Left cardiac atrium (tissue), 4 donors: ENCODE measurements around the gene PLA2G4B. TPM values are rescaled to one million over a fixed set of nuclear protein-coding genes. Genes with fewer than 3 reads are reported as not detected.

Experiments used
- ATAC-seq, 2 donors: fragments of 200-7000 bp; cut with Tn5 transposase; one replicate each; pipeline ENCODE4 v1.9.1; 2020; ENCODE audit warnings: mild to moderate bottlenecking in 2 of 2, moderate library complexity in 2 of 2
- DNase-seq: peaks from one replicate; pipeline ENCODE4 v3.0.0-alpha.2; 2020
- intact Hi-C, 2 donors: fragments of 100-400 bp; cut with DNase I; formaldehyde crosslinking; loops; one replicate each; pipeline versions ENCODE4 v1.14.1 to v1.15.1; 2022 to 2023
- total RNA-seq, 2 donors: library from RNA; stranded (reverse); fragmentation: NEBNext Ultra II Directional; extraction: Animal tissue kit (Norgen Biotek cat#: 25700); gene quantifications; one replicate each; pipeline ENCODE4 v1.2.1, GENCODE V29; 2021
- donor health status: DM: no; HTN: yes; CAD: no.
- donor health status: DM: no; HTN: yes; CAD: no; lungs with severe emphysema.
- donor health status: DM: yes; HTN: yes; CAD: no.
- donor health status: Dilated cardiomyopathy.

PLA2G4B gene
- total RNA-seq, 2 donors from 2014 or later: 5.4 to 7.2 TPM

GRCh38 chr15:41858756-41859155, 20.1 kb downstream of the PLA2G4B start:
- DNase-seq (no peak), ATAC-seq (no peak)
- intact Hi-C loops: no loop called here

- DNase-seq (no peak), ATAC-seq (no peak)
- intact Hi-C loops: no loop called here
Measured at GRCh38 chr15:41860049-41860828, 21.6 kb downstream of the PLA2G4B start.

- intact Hi-C loops: no loop called here
- ATAC-seq: no peak
- DNase-seq: no peak
Measured at GRCh38 chr15:41861736-41862356, 23.2 kb downstream of the PLA2G4B start.

GRCh38 chr15:41862515-41863116, 24.0 kb downstream of the PLA2G4B start:
- ATAC-seq (no peak), DNase-seq (no peak)
- intact Hi-C loops: no loop called here

GRCh38 chr15:41865490-41866055, 26.9 kb downstream of the PLA2G4B start:
- intact Hi-C loops: no loop called here
- ATAC-seq (no peak), DNase-seq (no peak)

GRCh38 chr15:41866263-41866703, 27.6 kb downstream of the PLA2G4B start:
- intact Hi-C loops: no loop called here
- ATAC-seq (no peak), DNase-seq (no peak)

GRCh38 chr15:41866872-41867579, 28.4 kb downstream of the PLA2G4B start:
- intact Hi-C loops: no loop called here
- ATAC-seq (no peak), DNase-seq (no peak)

GRCh38 chr15:41868321-41868720, 29.7 kb downstream of the PLA2G4B start:
- intact Hi-C loops: no loop called here
- ATAC-seq: no peak

GRCh38 chr15:41869770-41870688, 31.4 kb downstream of the PLA2G4B start:
- intact Hi-C loops: no loop called here
- DNase-seq: no peak

More at GRCh38 chr15:41868321-41868720, 29.7 kb downstream of the PLA2G4B start:
- DNase-seq: no peak

GRCh38 chr15:41870689-41871081, 32.0 kb downstream of the PLA2G4B start:
- intact Hi-C loops: no loop called here
- DNase-seq: no peak
- ATAC-seq: peak in 1 of 2 donors; percentile 48

More at GRCh38 chr15:41869770-41870688, 31.4 kb downstream of the PLA2G4B start:
- ATAC-seq: peak in 1 of 2 donors; percentile 27

GRCh38 chr15:41871175-41871905, 32.7 kb downstream of the PLA2G4B start:
- intact Hi-C loops: no loop called here
- ATAC-seq (no peak), DNase-seq (no peak)

GRCh38 chr15:41872166-41872747, 33.6 kb downstream of the PLA2G4B start:
- intact Hi-C loops: no loop called here
- ATAC-seq: no peak
- DNase-seq: no peak

- no peak for DNase-seq
- intact Hi-C loops: no loop called here
- no peak for ATAC-seq
Measured at GRCh38 chr15:41873711-41874110, 35.1 kb downstream of the PLA2G4B start.

- ATAC-seq: no peak
- no peak for DNase-seq
- intact Hi-C loops: no loop called here
Measured at GRCh38 chr15:41874736-41875135, 36.1 kb downstream of the PLA2G4B start.

GRCh38 chr15:41876007-41876406, 37.4 kb downstream of the PLA2G4B start:
- intact Hi-C loops: no loop called here
- DNase-seq (no peak), ATAC-seq (no peak)

- no peak for ATAC-seq
- intact Hi-C loops: no loop called here
- no peak for DNase-seq
Measured at GRCh38 chr15:41876689-41877088, 38.0 kb downstream of the PLA2G4B start.

- ATAC-seq: peak in 1 of 2 donors; percentile 9
- no peak for DNase-seq
- intact Hi-C loops: no loop called here
Measured at GRCh38 chr15:41877631-41878354, 39.1 kb downstream of the PLA2G4B start.
